Keratinocyte (primary cell): Measurements from ENCODE around the gene VASN.

Experiments used
- EZH2 ChIP-seq: IDR thresholded peaks from one replicate; pipeline ENCODE4 v1.6.1; 2012; ENCODE audit warnings: inconsistent platforms, mild to moderate bottlenecking, low read length, moderate library complexity
- TF ChIP-seq, protein P1 (sequence below), 3 experiments: IDR thresholded peaks in 1 of 3; conservative IDR thresholded peaks in 1 of 3; optimal IDR thresholded peaks in 1 of 3; 2 replicates in 2 of 3; 3 replicates in 1 of 3; pipeline versions ENCODE3 to v1.5.1; 2011; ENCODE audit warnings: low read length in 3 of 3, mild to moderate bottlenecking in 3 of 3, moderate library complexity in 2 of 3, control low read depth in 1 of 3, inconsistent platforms in 1 of 3; ENCODE audit not compliant: insufficient read depth in 2 of 3; ENCODE audit errors: extremely low read depth in 1 of 3

DNA sequence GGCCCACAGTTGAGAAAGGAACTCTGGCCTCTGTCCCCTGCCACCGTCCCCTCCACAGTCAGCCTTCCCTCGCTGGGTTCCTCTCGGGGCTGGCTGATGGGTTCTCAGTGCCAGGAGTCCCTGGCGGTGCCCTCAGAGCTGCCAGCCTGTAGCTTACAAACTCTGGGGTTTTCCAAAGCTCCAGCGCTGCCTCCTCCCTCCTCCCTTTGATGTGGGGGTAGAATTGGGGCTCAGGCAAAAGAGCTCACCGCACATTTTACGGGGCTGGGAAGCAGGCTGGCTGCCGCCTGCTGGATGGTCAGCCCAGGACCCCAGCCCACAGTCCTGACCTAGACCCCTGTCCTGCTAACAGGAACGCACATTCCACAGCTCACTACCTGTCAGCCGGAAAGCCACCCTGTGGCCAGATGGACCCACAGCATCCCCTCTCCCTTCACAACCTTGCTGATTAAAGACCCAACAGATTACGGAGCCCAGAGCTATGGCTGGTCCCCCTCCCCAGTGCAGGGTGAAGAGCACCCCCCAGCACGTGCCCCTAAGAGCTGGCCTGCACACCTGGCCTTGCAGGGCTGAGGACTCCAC lies 6.0 kb downstream of the VASN start:
- TF ChIP-seq, protein P1, sequence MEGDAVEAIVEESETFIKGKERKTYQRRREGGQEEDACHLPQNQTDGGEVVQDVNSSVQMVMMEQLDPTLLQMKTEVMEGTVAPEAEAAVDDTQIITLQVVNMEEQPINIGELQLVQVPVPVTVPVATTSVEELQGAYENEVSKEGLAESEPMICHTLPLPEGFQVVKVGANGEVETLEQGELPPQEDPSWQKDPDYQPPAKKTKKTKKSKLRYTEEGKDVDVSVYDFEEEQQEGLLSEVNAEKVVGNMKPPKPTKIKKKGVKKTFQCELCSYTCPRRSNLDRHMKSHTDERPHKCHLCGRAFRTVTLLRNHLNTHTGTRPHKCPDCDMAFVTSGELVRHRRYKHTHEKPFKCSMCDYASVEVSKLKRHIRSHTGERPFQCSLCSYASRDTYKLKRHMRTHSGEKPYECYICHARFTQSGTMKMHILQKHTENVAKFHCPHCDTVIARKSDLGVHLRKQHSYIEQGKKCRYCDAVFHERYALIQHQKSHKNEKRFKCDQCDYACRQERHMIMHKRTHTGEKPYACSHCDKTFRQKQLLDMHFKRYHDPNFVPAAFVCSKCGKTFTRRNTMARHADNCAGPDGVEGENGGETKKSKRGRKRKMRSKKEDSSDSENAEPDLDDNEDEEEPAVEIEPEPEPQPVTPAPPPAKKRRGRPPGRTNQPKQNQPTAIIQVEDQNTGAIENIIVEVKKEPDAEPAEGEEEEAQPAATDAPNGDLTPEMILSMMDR (optimal IDR thresholded peaks at IDR 0.05 in 1 of 3, IDR thresholded peaks at IDR 0.05 in 1 of 3, conservative IDR thresholded peaks at IDR 0.05 in 1 of 3; ENCODE audit: extremely low read depth in 1 of 3, insufficient read depth in 2 of 3, low read length in 3 of 3): peak in 2 of 3 experiments; percentile 24 to 26
- no peak for TF ChIP-seq EZH2
